HG03108 (cell line): Measurements from ENCODE around the gene SMIM12.
"Not testable (repeated sequence)": the region's sequence is repeated elsewhere in the genome, so short reads cannot be mapped to it uniquely, and the experiment has no call there.

ENCODE experiments used
- ATAC-seq: cut with Tn5 transposase; IDR thresholded peaks from one replicate; pipeline ENCODE4 v1.9.1; 2021; ENCODE audit warnings: moderate library complexity; ENCODE audit not compliant: unreplicated experiment

Gene SMIM12

GRCh38 chr1:34844252-34844634 is 15.3 kb downstream of the SMIM12 start:
- ATAC-seq = no peak

GRCh38 chr1:34843392-34844251 is 15.9 kb downstream of the SMIM12 start:
- ATAC-seq = no peak

GRCh38 chr1:34842952-34843371 is 16.6 kb downstream of the SMIM12 start:
- no peak for ATAC-seq

GRCh38 chr1:34842073-34842472 is 17.5 kb downstream of the SMIM12 start:
- ATAC-seq = no peak

- ATAC-seq = no peak
Observed at GRCh38 chr1:34840426-34840825, 19.1 kb downstream of the SMIM12 start.

- ATAC-seq = no peak
Observed at GRCh38 chr1:34839526-34840305, 19.8 kb downstream of the SMIM12 start.

GRCh38 chr1:34833711-34834110 is 25.8 kb downstream of the SMIM12 start:
- no peak for ATAC-seq

- no peak for ATAC-seq
Observed at GRCh38 chr1:34831721-34832246, 27.8 kb downstream of the SMIM12 start.

- no peak for ATAC-seq
Observed at GRCh38 chr1:34829250-34829649, 30.3 kb downstream of the SMIM12 start.

- ATAC-seq = no peak
Observed at GRCh38 chr1:34828611-34829010, 30.9 kb downstream of the SMIM12 start.

GRCh38 chr1:34827341-34827941 is 32.1 kb downstream of the SMIM12 start:
- no peak for ATAC-seq

- no peak for ATAC-seq
Observed at GRCh38 chr1:34825455-34826091, 34.0 kb downstream of the SMIM12 start.

GRCh38 chr1:34824817-34825454 is 34.6 kb downstream of the SMIM12 start:
- ATAC-seq = no peak

- no peak for ATAC-seq
Observed at GRCh38 chr1:34822202-34822601, 37.3 kb downstream of the SMIM12 start.

GRCh38 chr1:34818862-34819261 is 40.7 kb downstream of the SMIM12 start:
- ATAC-seq = not testable (repeated sequence)

- no peak for ATAC-seq
Observed at GRCh38 chr1:34816778-34817177, 42.8 kb downstream of the SMIM12 start.

- no peak for ATAC-seq
Observed at GRCh38 chr1:34816332-34816731, 43.2 kb downstream of the SMIM12 start.

GRCh38 chr1:34810781-34811180 is 48.8 kb downstream of the SMIM12 start:
- not testable (repeated sequence) for ATAC-seq

GRCh38 chr1:34808051-34808810 is 51.3 kb downstream of the SMIM12 start:
- no peak for ATAC-seq

- no peak for ATAC-seq
Observed at GRCh38 chr1:34806396-34806795, 53.2 kb downstream of the SMIM12 start.
